Ascending aorta (tissue), 2 donors: Measurements from ENCODE around the gene CSNK1G1. TPM values are rescaled to one million over a fixed set of nuclear protein-coding genes. Genes with fewer than 3 reads are reported as not detected.

Experiments
- DNase-seq, 2 donors: peaks; one replicate each; pipeline ENCODE4 v3.0.0-alpha.2; 2019; ENCODE audit warnings: low spot score in 2 of 2
- H3K27ac ChIP-seq, 2 donors: fragments of 200-600 bp; sonication (generic); one replicate each; pipeline ENCODE4 v1.5.1; 2016 to 2017; ENCODE audit warnings: mild to moderate bottlenecking in 1 of 2
- H3K27me3 ChIP-seq: fragments of 200-600 bp; sonication (generic); one replicate; pipeline ENCODE4 v1.5.1; 2017
- H3K36me3 ChIP-seq, 2 donors: fragments of 200-600 bp; sonication (generic); one replicate each; pipeline ENCODE4 v1.5.1; 2016
- H3K4me1 ChIP-seq, 2 donors: fragments of 200-600 bp; sonication (generic); one replicate each; pipeline ENCODE4 v1.5.1; 2016 to 2017; ENCODE audit warnings: mild to moderate bottlenecking in 1 of 2
- H3K4me3 ChIP-seq, 2 donors: fragments of 200-600 bp; sonication (generic); one replicate each; pipeline ENCODE4 v1.5.1; 2016 to 2017; ENCODE audit warnings: mild to moderate bottlenecking in 1 of 2
- H3K9me3 ChIP-seq, 2 donors: fragments of 200-600 bp; sonication (generic); one replicate each; pipeline ENCODE4 v1.5.1; 2016
- CTCF ChIP-seq, 3 experiments: fragments of 200-600 bp in 2 of 3; fragments of 450-650 bp in 1 of 3; sonication (generic) in 2 of 3; IDR thresholded peaks; one replicate each; pipeline ENCODE4 v1.5.1; 2016 to 2019; ENCODE audit warnings: antibody characterized with exemption in 3 of 3, mild to moderate bottlenecking in 1 of 3, moderate library complexity in 1 of 3
- intact Hi-C: fragments of 100-400 bp; cut with DNase I; formaldehyde crosslinking; loops from one replicate; pipeline ENCODE4 v1.15.1; 2023
- total RNA-seq: library from RNA; depleted of rRNA; stranded (reverse); fragments of >200 nt; gene quantifications from one replicate; pipeline ENCODE4 v1.1.0, GENCODE V29; 2016

The CSNK1G1 gene
- total RNA-seq, 1 donor from 2014 or later: 12.9 TPM

GRCh38 chr15:64141798-64142512, 214.0 kb downstream of the CSNK1G1 start:
- intact Hi-C loops: no loop called here
- H3K36me3 ChIP-seq: peaks cover 46 to 75% of the 10 kb centered on the region in 2 donors
- TF ChIP-seq CTCF (IDR thresholded peaks at IDR 0.05): no peak
- no peak overlapping the region for H3K27ac ChIP-seq
- no peak for DNase-seq
- no peaks in the 10 kb centered on the region for H3K9me3 ChIP-seq
- no peaks in the 10 kb centered on the region for H3K27me3 ChIP-seq
- no peak overlapping the region for H3K4me3 ChIP-seq
- no peaks in the 10 kb centered on the region for H3K4me1 ChIP-seq

- Histone ChIP-seq H3K4me3 (no peak overlapping the region), H3K9me3 (no peaks in the 10 kb centered on the region), H3K27ac (no peak overlapping the region), H3K4me1 (no peaks in the 10 kb centered on the region), H3K27me3 (no peaks in the 10 kb centered on the region), H3K36me3 (peaks cover 61 to 83% of the 10 kb centered on the region in 2 donors)
- intact Hi-C loops: no loop called here
- no peak for DNase-seq
- no peak for TF ChIP-seq CTCF (IDR thresholded peaks at IDR 0.05)
These were observed 217.5 kb downstream of the CSNK1G1 start for GRCh38 chr15:64138331-64138941.

DNA sequence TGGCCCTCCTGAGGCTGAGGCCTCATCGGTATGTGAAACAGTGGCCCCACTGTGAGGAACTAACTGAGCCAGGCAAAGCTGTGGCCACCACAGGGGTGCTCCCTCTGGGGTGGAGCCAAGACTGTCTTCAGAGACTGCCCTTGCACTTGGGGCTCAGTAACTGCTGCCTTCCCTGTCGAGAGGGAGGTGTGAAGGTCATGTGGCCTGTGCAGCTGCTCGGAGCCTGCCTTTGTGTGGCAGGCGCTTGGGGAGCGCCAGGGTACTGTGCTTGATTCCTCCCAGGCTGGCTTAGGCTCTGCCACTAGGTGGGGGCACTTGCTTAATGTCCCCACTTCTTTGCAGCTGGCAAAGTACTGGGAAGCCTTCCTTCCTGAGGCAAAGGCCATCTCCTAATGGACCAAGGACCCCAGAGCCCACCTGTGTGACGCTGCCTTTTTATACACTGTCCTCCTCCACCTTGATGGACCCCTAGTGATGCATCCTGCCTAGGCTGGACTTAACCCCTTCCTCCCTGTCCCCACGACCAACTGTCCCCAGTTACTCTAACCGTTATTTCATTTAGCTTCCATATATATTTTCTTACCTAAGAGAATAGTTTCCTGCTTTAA, 218.6 kb downstream of the CSNK1G1 start:
- peak in 1 of 3 experiments; percentile 5 for TF ChIP-seq CTCF (IDR thresholded peaks at IDR 0.05)
- intact Hi-C loops: no loop called here
- Histone ChIP-seq H3K36me3 (peaks cover 58 to 83% of the 10 kb centered on the region in 2 donors), H3K4me3 (no peak overlapping the region), H3K27ac (no peak overlapping the region), H3K4me1 (no peaks in the 10 kb centered on the region), H3K9me3 (no peaks in the 10 kb centered on the region), H3K27me3 (no peaks in the 10 kb centered on the region)
- DNase-seq: no peak

DNA sequence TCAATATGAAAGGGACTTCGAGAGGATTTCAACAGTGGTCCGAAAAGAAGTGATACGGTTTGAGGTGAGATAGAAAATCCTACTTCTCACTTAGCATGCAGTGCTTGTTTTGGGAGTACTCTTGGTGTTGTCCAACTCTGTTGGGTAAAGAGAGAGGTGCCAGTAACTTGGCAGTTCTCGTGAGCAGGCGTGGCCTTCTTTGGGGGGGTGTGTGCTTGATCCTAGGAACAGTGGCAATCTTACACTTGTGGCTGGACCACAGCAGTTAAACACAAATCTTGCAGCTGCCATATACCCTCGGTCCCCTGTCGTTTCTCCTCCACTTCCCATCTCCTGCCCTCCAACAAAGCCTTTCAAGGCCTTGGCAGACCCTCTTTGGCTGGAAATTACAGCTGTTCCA, 219.6 kb downstream of the CSNK1G1 start:
- DNase-seq: no peak
- H3K4me3 ChIP-seq: no peak overlapping the region
- intact Hi-C loops: no loop called here
- no peak for TF ChIP-seq CTCF (IDR thresholded peaks at IDR 0.05)
- no peaks in the 10 kb centered on the region for H3K4me1 ChIP-seq
- H3K27ac ChIP-seq: no peak overlapping the region
- H3K27me3 ChIP-seq: no peaks in the 10 kb centered on the region
- H3K9me3 ChIP-seq: no peaks in the 10 kb centered on the region
- H3K36me3 ChIP-seq: peaks cover 67 to 86% of the 10 kb centered on the region in 2 donors

DNA sequence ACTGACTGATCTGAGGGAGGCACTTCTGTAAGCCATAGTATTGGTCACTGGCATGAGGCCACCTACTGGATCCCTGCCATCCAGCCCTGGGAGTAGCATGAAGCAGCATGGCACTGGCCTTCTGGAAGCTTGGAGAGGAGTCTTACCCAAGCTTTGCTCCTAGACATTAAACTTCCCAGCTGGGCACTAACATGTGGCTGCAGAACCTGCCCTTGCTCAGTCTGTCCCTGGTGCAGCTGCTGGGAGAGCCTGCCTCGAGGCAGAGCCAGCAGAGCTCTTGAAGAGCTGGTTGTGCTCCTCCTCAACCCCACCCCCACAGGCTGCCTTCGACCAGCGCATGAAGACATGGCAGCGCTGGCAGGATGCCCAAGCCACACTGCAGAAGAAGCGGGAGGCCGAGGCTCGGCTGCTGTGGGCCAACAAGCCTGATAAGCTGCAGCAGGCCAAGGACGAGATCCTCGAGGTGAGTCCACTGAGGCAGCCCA, 221.6 kb downstream of the CSNK1G1 start:
- no peak overlapping the region for H3K4me3 ChIP-seq
- H3K27me3 ChIP-seq: no peaks in the 10 kb centered on the region
- H3K36me3 ChIP-seq: peaks cover 84 to 95% of the 10 kb centered on the region in 2 donors
- H3K27ac ChIP-seq: no peak overlapping the region
- H3K9me3 ChIP-seq: no peaks in the 10 kb centered on the region
- no peaks in the 10 kb centered on the region for H3K4me1 ChIP-seq
- intact Hi-C loops: no loop called here
- no peak for DNase-seq
- no peak for TF ChIP-seq CTCF (IDR thresholded peaks at IDR 0.05)
